GM13977 (cell line): ENCODE results near the gene NTN4.
"Not testable (repeated sequence)": the region's sequence is repeated elsewhere in the genome, so short reads cannot be mapped to it uniquely, and the experiment has no call there.

Source experiments
- DNase-seq: peaks from one replicate; pipeline ENCODE4 v3.0.0; 2012; ENCODE audit warnings: low spot score
- CTCF ChIP-seq: IDR thresholded peaks from 2 replicates; pipeline ENCODE4 v1.5.1; 2012; ENCODE audit warnings: mild to moderate bottlenecking, control low read depth; ENCODE audit not compliant: insufficient read depth; ENCODE audit errors: extremely low read depth, missing control alignments
- in situ Hi-C: fragments of 300-500 bp; cut with MboI; formaldehyde crosslinking; loops from one replicate; pipeline ENCODE4 v1.12.0; 2022; ENCODE audit warnings: low sequenced_read_pairs, low pct_unique_long_range_greater_than_20kb, mixed read lengths, inconsistent platforms; ENCODE audit not compliant: unreplicated experiment

Gene NTN4

GRCh38 chr12:95678684-95679083 is 111.9 kb downstream of the NTN4 start:
- DNase-seq: no peak
- in situ Hi-C loops: no loop called here
- no peak for TF ChIP-seq CTCF

- DNase-seq, in situ Hi-C loops: not testable (repeated sequence)
These were observed 112.8 kb downstream of the NTN4 start for GRCh38 chr12:95677782-95678181.

DNA sequence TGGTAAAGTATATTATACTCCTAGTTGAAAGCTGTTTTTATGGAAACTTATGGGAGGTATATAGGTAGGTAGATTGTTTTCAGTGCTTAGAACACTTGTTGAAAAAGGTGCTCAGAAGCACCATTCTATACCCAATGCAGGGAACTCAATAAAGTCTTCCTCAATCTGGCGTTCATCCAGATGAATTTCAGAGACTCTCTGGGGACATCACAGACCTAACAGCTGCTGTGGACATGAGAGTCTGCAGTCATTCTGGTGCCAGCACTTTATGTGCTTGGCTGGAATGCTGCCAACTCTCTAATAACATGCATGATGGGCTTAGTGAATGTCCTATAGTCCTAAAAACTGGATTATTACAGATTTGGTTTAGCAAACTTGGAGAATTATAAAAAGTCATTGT is 115.9 kb downstream of the NTN4 start:
- in situ Hi-C loops: no loop called here
- TF ChIP-seq CTCF: no peak
- no peak for DNase-seq

DNA sequence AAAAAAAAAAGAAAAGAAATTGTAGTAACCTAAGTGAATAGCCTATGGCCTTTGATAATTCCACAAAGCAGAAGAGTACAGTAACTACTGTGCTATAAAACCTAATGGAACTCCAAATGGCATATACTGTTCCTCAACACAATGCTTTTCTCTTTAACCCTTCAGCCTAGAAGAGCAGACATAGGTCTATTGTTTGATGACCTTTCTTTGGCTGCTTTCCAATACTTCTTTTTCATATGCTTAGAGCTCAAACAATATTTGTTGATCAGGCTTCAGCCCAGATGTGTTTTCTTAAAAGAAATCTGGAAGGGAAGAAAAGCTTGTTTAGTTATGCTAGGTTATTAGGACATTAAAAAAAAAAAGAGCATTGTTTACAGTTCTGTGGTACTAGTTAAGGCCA is 116.4 kb downstream of the NTN4 start:
- in situ Hi-C loops: no loop called here
- no peak for DNase-seq
- no peak for TF ChIP-seq CTCF

GRCh38 chr12:95673576-95673975 is 117.0 kb downstream of the NTN4 start:
- in situ Hi-C loops: no loop called here
- TF ChIP-seq CTCF: no peak
- no peak for DNase-seq

DNA sequence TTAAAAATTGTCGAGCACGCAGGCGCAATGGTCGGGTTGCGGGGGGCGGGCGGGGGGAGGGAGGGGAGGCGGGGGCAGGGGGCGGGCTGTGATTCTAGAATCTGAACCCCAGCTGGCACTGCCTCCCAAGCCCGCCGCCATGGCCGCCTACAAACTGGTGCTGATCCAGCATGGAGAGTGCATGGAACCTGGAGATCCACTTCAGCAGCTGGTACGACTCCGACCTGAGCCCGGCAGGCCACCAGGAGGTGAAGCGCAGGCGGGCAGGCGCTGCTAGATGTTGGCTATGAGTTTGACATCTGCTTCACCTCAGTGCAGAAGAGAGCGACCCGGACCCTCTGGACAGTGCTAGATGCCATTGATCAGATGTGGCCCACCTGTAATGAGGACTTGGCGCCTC is 118.4 kb downstream of the NTN4 start:
- in situ Hi-C loops: no loop called here
- no peak for DNase-seq
- no peak for TF ChIP-seq CTCF

- in situ Hi-C loops: no loop called here
- TF ChIP-seq CTCF: no peak
These were observed 119.3 kb downstream of the NTN4 start for GRCh38 chr12:95671265-95671664.

More at GRCh38 chr12:95671265-95671664, 119.3 kb downstream of the NTN4 start:
- no peak for DNase-seq
